Cardiac fibroblast (primary cell): ENCODE results near the gene APOL4.
A peak's percentile ranks its signal among the peaks of the same experiment; 100 is the strongest.

Experiments
- DNase-seq, 2 donors: peaks; one replicate each; pipeline versions ENCODE4 v3.0.0 to v3.0.0-alpha.2; 2010; ENCODE audit warnings: low read depth in 2 of 2
- H3K4me3 ChIP-seq, 2 donors: replicated peaks in 1 of 2; 1 replicate in 1 of 2; 2 replicates in 1 of 2; pipeline ENCODE4 v1.5.1; 2011; ENCODE audit warnings: low read depth in 2 of 2, low read length in 2 of 2, mild to moderate bottlenecking in 2 of 2, moderate library complexity in 1 of 2
- TF ChIP-seq, protein P1 (sequence below): IDR thresholded peaks from one replicate; pipeline ENCODE4 v1.5.1; 2011; ENCODE audit warnings: low read depth, mild to moderate bottlenecking, low read length, inconsistent platforms

The APOL4 gene

DNA sequence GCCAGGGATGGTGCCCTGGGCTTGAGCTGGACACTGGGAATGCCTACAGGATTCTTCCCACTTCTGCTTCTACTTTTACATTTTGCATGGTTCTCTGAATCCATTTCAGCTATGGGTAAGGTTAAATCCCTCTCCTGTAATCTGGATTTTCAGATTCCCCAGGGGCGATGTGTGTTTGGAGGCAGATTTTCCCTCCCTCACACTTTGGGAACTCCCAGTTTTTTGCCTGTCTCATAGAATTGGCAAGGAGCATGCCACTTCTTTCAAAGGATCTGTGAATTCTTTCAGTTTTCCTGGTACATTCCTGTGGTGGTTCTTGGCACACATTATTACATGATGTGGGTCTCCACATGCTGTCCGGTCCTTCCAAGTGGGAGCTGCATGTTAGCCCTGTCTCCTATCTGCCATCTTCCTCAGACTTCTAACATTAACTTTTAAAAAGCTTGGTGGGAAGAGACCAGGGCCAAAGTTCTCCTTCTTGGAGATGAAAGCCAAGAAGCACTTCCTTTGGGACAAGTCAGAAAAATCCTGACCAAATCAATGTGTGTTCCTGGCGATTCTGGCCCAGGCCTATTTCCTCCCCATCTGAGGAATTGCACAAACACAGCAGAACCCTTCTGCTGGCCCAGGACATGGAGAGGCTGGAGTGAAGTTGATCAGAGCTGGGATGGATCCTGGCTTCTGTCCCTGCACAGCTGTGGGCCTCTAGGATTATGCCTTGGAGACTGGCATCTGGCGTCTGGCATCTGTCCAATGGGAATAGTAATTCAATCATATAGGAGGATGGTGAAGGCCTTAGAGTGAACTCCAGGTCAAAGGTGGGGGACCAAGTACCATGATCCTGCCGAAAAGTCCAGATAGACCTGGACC, 43.1 kb upstream of the APOL4 start:
- TF ChIP-seq, protein P1, sequence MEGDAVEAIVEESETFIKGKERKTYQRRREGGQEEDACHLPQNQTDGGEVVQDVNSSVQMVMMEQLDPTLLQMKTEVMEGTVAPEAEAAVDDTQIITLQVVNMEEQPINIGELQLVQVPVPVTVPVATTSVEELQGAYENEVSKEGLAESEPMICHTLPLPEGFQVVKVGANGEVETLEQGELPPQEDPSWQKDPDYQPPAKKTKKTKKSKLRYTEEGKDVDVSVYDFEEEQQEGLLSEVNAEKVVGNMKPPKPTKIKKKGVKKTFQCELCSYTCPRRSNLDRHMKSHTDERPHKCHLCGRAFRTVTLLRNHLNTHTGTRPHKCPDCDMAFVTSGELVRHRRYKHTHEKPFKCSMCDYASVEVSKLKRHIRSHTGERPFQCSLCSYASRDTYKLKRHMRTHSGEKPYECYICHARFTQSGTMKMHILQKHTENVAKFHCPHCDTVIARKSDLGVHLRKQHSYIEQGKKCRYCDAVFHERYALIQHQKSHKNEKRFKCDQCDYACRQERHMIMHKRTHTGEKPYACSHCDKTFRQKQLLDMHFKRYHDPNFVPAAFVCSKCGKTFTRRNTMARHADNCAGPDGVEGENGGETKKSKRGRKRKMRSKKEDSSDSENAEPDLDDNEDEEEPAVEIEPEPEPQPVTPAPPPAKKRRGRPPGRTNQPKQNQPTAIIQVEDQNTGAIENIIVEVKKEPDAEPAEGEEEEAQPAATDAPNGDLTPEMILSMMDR = no peak
- peak; percentile 54 to 86 for DNase-seq
- H3K4me3 ChIP-seq = no peak overlapping the region

DNA sequence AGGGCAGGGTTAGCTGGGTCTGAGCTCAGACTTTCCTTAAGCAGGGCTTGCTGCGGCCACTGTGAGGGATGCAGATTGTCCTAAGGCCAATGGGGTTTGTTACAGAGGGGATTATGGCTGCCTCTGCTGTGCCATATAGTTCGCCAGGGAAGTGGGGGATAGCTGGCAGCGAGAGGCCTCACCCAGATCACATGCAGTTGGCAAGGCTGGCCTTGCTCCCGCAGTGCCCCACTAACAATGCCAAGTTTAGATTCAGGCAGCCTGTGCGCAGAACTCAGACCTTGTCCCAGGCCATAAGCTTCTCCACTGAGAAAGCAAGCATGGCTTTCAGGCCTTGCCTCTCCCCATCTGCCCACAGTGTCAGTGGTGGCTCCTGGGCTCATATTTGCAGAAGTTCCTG, 42.4 kb upstream of the APOL4 start:
- no peak for DNase-seq
- no peak overlapping the region for H3K4me3 ChIP-seq
- TF ChIP-seq, protein P1 = no peak

DNA sequence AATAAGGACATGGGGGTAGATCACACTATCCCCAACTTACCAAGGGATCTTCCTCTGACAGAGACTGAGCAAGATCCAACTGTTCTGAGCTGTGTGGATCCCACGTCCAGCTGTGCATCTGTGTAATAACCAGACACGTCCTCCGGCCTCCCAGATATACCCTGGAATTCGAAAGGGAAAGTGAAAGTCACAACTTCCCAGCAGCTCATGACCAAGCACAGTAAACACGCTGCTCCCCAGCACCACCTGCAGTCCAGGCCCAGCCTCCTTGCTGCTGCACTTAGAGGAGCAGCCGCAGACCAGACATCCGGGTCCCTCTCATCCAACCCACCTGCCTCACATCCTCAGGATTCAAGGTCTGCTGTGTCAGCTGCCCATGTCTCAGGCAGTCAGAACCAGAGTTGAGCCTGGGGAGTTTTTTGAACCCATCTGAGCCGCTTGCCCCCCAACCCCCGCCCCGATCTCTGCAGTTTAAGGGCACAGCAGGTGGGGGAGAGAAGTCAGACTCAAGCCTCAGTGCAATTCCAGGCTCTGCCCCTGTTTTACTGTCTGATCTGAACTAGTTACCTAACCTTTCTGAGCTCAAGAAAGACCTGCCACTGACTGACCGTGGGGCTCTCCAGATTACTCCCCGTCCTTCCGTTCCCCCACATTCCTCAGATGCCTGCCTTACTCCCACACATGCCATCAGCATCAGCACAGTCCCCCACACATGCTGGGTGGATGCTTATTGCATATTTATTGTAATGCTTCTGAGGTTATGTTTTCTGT, 38.0 kb upstream of the APOL4 start, which contains the start of gene APOL2:
APOL2 (minus strand) TSS at position 127 of the 771 bp plus-strand sequence. CDS start 6,365 bp downstream, outside the sequence.
- TF ChIP-seq, protein P1 = peak; percentile 68
- peak; percentile 93 to 95 for DNase-seq
- H3K4me3 ChIP-seq = peak within 1 kb of the TSS; percentile 72 to 82

DNA sequence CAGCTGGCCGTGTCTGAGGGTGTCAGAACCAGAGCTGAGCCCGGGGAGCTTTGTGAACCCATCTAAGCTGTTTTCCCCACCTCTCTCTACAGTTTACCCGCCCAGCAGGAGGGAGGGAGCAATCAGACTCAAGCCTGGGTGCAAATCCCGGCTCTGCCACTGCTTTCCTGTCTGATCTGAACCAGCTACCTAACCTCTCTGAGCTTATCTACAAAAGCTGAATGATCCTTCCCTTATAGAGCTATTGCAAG, 37.5 kb upstream of the APOL4 start:
- peak overlapping the region; percentile 72 to 82 for H3K4me3 ChIP-seq
- TF ChIP-seq, protein P1 = no peak
- DNase-seq = no peak

DNA sequence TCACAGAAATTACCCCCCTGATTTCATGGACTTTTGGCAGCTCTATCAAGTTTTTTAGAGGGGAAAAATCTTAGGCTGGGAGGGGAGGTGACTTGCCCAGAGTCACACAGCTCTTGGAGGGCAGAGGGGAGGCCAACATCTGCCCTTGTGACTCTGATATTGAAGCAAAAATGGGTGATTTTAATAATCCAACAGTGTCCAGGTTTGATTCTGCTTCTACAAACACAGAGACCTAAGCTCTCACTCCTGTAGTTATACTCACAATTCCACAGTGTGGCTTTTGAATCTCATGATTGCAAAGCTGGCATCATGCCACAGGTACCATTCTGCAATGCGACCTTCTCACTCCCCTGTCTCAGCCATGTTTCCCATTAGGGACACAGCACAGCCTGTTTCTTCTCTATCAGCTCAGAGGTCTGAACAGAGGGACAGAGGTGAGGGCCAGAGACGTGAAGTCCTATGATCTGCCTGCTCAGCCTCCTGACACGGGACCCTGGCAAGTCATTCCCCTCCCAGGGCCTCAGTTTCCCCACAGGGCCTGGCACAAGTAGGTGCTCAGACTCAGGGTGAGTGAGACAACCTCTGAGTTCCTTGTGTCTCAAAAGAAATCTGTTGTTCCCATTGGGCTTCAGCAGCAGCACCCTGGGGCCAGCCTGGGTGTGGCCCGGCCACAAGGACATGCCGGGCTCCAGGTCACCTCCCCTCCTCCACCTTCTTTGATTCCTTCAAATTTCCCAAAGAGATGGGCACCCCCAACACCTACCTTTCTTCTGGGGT, 37.0 kb upstream of the APOL4 start:
- peak; percentile 26 for DNase-seq
- peak overlapping the region; percentile 72 to 82 for H3K4me3 ChIP-seq
- TF ChIP-seq, protein P1 = no peak
